HG03342 (cell line): ENCODE measurements around the gene SPOCK2.

Experiments
- ATAC-seq: cut with Tn5 transposase; IDR thresholded peaks from one replicate; pipeline ENCODE4 v1.9.1; 2021; ENCODE audit warnings: mild to moderate bottlenecking, moderate library complexity; ENCODE audit not compliant: unreplicated experiment

The SPOCK2 gene

DNA sequence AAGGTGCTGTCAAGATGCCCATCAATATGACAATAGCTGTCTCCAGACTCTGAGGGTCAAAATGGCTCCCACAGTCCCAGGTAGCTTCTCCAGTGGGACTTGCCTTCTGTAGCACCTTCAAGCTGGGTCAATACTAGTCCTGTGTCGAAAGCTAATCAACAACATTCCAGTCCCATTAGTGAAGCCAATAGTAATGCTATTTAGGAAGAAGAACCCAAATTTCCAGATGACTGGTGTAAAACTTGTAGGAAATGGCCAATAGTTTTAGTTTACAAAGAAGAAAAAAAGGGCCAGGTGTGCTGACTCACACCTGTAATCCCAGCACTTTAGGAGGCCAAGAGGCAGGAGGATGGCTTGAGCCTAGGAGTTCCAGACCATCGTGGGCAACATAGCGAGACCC lies 2.0 kb upstream of the SPOCK2 start:
- no peak for ATAC-seq

DNA sequence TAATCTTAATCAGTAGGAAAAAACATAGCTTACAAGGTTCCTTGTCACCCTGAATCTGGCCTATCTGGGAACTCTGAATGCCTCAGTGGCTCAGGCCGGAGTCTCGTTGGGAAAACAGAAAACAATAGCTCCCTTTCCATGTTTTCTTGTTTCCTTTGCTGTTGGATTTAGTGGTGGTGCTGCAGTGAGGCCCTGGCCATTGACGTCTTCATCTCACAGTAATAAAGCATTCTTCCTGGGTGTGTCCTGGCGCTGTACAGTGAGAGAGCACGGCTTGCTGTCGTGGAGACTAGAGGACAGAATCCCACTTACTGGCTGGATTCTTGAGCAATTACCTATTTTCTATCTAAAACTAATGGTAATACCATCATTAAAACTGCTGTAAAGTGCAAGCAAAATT lies 1.3 kb upstream of the SPOCK2 start:
- ATAC-seq, result no peak

DNA sequence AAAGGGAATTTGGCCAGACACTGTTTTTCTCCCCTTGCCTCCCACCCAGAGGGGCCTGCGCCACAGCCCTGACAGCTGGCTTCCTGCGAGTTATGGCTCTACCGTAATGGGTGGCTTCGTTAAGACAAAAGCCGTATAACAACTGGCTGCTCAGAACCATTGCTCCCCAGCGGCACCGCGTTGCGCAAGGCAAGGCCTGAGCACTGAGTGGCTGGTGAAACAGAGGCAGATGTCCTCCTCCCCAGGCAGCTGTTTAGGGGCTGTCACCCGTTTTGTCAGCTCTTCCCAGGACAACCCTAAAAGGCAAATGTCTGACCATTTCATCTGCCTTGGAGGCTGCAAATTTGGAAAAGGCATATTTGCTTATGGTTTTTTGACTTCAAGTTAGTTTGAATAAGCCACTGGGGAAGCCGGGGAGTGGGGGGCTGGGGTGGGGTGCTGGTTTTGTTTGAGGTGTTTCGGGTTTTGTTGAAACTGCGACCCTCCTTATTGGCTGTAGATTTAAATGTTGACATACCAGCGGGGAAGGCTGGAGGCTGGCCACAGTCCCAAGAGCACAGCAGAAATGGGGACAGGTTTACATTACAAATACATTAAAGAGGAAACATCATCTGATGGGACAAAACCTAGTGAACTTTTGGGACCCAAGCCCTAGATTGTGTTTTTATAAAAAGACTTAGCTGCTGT lies 681 bp upstream of the SPOCK2 start:
- ATAC-seq, result no peak

DNA sequence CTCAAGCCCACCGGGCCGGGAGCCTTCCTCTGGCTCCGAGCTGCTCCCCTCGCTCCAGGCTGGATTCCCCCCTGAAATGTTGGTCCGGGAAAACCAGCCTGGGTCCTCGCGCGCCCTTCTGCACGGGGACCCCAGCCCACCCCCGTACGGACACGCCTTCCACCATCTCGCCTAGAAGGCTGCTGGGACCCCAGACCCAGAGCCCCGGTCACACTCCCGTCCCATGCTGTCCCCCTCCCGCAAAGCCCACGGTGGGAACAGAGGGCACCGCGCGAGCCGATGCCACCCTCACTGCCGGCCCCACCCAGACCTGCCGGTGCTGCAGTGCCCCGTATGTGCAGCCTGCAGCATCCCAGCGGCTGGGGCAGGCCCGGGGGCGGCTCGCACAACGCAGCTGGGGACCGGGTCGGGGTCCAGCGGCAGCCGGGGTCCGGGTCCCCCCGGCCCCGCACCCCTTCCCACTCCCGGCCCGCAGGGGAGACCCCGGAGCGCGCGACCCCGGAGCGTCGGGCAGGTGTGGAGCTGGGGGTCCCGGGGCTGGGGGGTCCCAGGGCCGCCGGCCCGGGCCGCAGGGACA lies 871 bp downstream of the SPOCK2 start:
- ATAC-seq, result no peak

DNA sequence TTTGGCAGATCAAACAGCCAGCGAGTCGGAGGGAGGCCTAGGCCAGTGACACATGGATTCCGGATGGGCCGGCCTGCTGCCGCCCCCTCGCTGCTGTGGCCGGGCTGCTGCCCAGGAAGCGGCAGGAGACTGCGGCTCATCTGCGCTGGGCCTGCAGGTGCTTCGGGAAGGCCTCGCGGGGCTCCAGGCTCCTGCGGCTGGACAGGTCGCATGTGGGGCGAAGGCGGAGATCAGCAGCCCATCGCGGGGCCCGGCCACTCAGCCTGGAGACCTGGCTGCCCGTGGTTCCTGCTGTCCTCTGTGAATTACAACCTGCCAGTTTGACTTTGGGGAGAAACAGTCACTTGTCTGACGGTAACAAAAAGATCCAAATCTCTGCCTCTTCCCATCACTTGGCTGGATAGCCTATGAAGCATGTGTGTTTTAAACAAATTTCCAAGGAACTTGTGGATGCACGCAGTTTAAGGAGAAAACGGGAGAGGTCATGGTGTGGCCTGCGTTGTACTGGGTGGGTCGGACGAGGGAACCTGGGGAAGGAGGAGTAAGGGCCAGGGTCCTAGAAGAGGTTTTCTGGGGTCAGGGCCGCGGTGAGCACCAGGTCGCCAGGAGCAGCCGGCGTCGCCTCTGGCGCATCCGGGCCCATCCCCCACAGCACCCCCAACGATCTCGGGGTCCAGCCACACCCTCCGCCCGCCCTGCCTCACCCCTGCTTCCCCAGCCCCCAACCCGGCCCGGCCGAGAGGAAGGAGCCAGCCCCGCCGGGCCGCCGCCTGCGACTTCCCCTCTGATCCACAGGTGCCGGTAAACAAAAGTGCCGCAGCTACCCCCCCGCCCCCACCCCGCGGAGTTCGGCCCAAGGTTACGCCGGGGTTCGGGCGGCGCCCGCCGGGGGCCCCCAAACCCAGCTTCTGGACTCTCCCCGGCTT lies 1.6 kb downstream of the SPOCK2 start:
- no peak for ATAC-seq

DNA sequence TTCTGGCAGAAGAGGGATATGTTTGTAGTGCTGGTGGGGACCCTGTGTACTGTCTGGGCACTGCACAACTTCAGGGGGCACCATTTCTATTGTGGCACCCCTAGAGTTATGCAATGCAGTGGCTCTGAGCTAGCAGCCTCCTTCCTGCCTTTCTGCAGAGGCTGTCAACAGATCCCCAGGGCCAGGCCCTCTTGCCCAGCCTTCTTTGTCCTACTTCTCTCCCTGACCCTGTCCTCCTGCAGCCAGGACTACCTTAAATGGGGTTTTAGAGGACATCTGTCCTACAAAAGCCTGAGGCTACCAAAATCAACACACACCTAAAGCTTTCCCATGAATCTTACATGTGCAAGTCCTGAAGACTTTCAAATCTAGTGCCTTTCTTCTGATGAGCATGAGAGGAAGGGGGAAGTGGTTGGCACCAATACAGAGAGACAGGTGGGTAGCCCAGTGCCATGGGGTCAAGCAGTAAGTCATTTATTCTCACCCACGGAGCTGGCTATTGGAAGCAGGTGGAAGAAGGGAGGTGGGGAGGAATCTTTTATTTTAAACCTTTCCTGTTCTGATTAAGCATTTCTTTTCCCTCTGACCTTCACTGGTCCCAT lies 2.4 kb downstream of the SPOCK2 start:
- no peak for ATAC-seq

DNA sequence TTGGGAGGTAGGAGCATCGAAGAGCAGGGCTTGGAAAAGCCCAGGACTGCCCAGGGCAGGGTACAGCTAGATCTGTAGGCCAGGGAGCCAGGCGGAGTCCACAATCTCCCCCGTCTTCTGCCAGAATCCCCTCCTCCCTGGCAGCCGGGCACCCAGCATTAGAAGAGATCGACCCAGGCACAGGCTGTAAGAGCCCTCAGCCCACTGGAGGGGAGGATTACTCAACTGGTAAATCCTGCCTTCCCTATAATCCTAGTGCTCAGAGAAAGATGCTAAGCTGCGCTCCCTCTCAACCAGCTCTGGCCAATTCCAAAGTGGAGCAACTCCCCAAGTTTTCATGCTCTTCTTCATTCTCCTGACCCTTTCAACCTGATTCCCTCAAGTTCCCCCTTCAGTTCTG lies 3.2 kb downstream of the SPOCK2 start:
- no peak for ATAC-seq

DNA sequence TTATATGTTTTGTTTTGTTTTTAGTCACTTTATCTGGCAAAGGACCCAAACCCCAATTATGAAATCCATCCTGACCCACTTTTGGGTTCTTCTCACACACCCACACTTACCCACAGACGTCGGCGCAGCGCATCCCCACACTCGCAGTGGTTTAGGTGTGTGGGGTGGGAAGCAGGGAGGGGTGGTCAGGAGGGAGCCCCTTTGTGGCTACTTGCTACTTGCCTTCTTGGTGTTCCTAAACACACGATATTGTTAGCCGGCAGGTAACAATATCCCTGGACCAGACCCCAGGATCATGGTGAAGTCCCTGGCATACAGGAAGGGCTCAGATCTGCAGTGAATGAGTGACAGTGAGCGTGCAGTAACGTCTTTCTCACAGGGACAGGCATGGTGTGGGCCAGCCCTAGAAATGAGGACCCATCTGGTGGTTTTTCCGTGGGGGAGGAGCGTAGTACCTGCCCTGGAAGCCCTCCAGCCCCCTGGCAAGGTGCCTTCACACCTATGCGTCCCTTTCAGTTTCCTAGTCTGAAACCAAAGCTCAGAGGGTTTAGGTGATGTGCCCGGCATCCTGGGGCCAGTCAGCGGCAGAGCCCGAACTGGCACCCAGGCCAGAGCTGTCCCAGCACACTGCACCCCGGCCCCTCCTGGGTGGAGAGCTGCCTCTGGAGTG lies 4.4 kb downstream of the SPOCK2 start:
- ATAC-seq, result no peak

GRCh38 chr10:72082856-72083789 lies 5.2 kb downstream of the SPOCK2 start:
- no peak for ATAC-seq

- ATAC-seq, result no peak
These were observed 6.4 kb downstream of the SPOCK2 start for GRCh38 chr10:72081772-72082590.

GRCh38 chr10:72081210-72081609 lies 7.1 kb downstream of the SPOCK2 start:
- ATAC-seq, result no peak

DNA sequence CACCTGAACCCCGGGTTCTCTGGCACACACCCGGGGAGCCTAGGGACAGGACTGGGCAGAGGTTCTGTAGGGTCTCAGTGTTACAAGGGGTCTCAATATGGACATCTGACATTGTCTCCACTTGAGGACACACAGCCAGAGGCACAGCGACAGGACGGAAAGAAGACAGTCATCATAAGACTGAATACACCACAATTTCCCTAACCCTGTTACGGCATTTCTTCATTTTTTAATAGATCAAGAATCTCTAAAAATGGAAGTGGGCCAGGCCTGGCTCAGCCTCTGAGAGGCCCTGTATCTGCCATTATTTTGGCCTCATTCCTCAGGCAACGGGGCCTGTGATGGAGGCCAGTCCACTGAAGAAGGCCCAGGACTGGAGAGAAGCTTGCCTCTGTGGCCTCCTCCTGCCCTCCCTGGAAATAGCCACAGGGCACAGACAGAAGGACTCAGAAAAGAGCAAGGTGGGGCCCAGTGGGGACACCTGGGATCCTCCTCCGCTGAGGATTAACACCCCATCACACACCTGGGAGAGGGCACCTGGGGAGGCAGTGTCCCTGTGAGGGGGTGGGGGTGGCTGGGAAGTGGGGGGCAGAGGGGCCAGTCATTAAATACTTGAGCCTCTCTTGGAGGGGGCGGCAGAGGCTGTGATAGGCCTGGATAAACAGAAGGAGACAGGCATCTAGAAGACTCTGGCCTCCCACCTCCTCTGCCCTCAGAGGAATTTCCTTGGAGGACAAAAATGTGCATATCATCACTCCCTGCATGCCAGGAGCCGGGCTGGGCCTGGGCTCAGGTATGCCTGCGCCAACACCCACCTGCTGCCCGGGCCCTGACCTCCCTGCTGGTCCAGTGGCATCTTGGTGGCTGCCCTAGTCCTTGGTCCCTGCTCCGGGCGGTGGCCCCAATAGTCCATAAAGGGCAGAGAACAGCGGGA lies 8.0 kb downstream of the SPOCK2 start:
- no peak for ATAC-seq

GRCh38 chr10:72079356-72079755 lies 9.0 kb downstream of the SPOCK2 start:
- ATAC-seq, result no peak

- ATAC-seq, result no peak
These were observed 10.9 kb downstream of the SPOCK2 start for GRCh38 chr10:72077275-72077990.

DNA sequence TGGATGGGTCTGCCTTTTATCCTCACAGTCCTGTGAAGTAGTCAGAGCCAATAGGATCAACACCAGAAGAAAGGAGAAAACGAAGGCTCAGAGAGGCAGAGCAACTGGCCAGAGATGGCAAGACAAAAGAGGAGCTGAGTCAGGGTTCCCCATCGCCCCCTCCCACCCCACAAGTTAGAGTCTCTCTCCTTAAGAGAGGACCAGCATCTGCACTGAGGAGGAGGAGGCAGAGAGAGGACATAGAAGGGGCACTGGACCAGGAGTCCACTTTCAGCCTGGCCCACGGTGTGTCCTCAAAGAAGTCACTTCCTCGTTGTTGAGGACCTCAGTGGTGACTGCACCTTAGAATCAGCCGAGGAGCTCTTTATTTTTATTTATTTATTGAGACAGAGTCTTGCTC lies 11.6 kb downstream of the SPOCK2 start:
- ATAC-seq, result no peak

GRCh38 chr10:72075376-72076115 lies 12.8 kb downstream of the SPOCK2 start:
- ATAC-seq, result no peak
